OCI-LY3 (cell line): ENCODE data around the gene CCDC187.

ENCODE experiments used
- H2AFZ ChIP-seq: fragments of 200-600, 300-600 bp; shearing (Covaris generic); 2 replicates; pipeline ENCODE4 v1.6.0; 2014; ENCODE audit warnings: antibody characterized with exemption, low read depth, low read length
- H3K27ac ChIP-seq: fragments of 200-600, 300-600 bp; sonication (generic); 2 replicates; pipeline ENCODE4 v1.5.1; 2014; ENCODE audit warnings: mild to moderate bottlenecking, low read length, moderate library complexity, mixed read lengths
- H3K27me3 ChIP-seq: fragments of 200-600, 300-600 bp; sonication (generic); 2 replicates; pipeline ENCODE4 v1.6.1; 2014; ENCODE audit warnings: low read depth, low read length, mixed read lengths
- H3K36me3 ChIP-seq: fragments of 200-600, 300-600 bp; sonication (generic); replicated peaks from 2 replicates; pipeline ENCODE3; 2014; ENCODE audit warnings: low read depth, low read length, mixed read lengths
- H3K4me1 ChIP-seq: fragments of 300-600, 200-600 bp; sonication (generic); 2 replicates; pipeline ENCODE4 v1.6.1; 2014; ENCODE audit warnings: low read length, mixed read lengths
- H3K4me2 ChIP-seq: fragments of 200-600, 300-600 bp; sonication (generic); 2 replicates; pipeline ENCODE4 v1.6.1; 2014; ENCODE audit warnings: low read length, mixed read lengths
- H3K4me3 ChIP-seq: fragments of 300-600, 200-600 bp; sonication (generic); 2 replicates; pipeline ENCODE4 v1.5.1; 2014; ENCODE audit warnings: antibody characterized with exemption, mild to moderate bottlenecking, low read length, moderate library complexity
- H3K79me2 ChIP-seq: fragments of 300-600, 200-600 bp; shearing (Covaris generic); 2 replicates; pipeline ENCODE4 v1.6.1; 2014; ENCODE audit warnings: mild to moderate bottlenecking, low read length, mixed read lengths
- H3K9ac ChIP-seq: fragments of 300-600, 200-600 bp; shearing (Covaris generic); 2 replicates; pipeline ENCODE4 v1.6.0; 2014; ENCODE audit warnings: mild to moderate bottlenecking, low read length, moderate library complexity
- H3K9me3 ChIP-seq: fragments of 200-600, 300-600 bp; shearing (Covaris generic); 2 replicates; pipeline ENCODE4 v1.6.1; 2014; ENCODE audit warnings: low read length, mixed read lengths; ENCODE audit not compliant: insufficient read depth
- H4K20me1 ChIP-seq: fragments of 200-600, 300-600 bp; sonication (generic); 2 replicates; pipeline ENCODE4 v1.6.1; 2016; ENCODE audit warnings: low read length, mixed read lengths; ENCODE audit not compliant: insufficient read depth
- CTCF ChIP-seq: fragments of 200-600, 300-600 bp; sonication (generic); IDR thresholded peaks from 2 replicates; pipeline ENCODE4 v1.5.1; 2014; ENCODE audit warnings: antibody characterized with exemption, low read length, low read depth
- EZH2phosphoT487 ChIP-seq: fragments of 200-600 bp; shearing (Covaris generic); IDR thresholded peaks from 2 replicates; pipeline ENCODE4 v1.6.1; 2018; ENCODE audit warnings: antibody characterized with exemption, mixed run types, low read depth

Gene CCDC187

GRCh38 chr9:136332482-136332983 lies 28.6 kb upstream of the CCDC187 start:
- Histone ChIP-seq H4K20me1 (no peaks in the 10 kb centered on the region), H3K27ac (no peak overlapping the region), H2AFZ (no peak overlapping the region), H3K36me3 (no peaks in the 10 kb centered on the region), H3K9me3 (no peaks in the 10 kb centered on the region), H3K4me1 (peaks cover 16% of the 10 kb centered on the region; the same call in 1 of the 2 replicates), H3K9ac (no peak overlapping the region), H3K4me2 (no peak overlapping the region), H3K4me3 (no peak overlapping the region), H3K79me2 (no peaks in the 10 kb centered on the region), H3K27me3 (no peaks in the 10 kb centered on the region)
- no peak for TF ChIP-seq EZH2phosphoT487
- no peak for TF ChIP-seq CTCF

GRCh38 chr9:136331556-136332481 lies 27.9 kb upstream of the CCDC187 start:
- Histone ChIP-seq H3K27ac (no peak overlapping the region), H3K4me2 (no peak overlapping the region), H3K9ac (no peak overlapping the region), H3K4me3 (no peak overlapping the region), H3K27me3 (no peaks in the 10 kb centered on the region), H3K79me2 (no peaks in the 10 kb centered on the region), H3K9me3 (no peaks in the 10 kb centered on the region), H2AFZ (no peak overlapping the region), H4K20me1 (no peaks in the 10 kb centered on the region), H3K4me1 (peaks cover 18% of the 10 kb centered on the region; the same call in 1 of the 2 replicates), H3K36me3 (no peaks in the 10 kb centered on the region)
- TF ChIP-seq EZH2phosphoT487 (no peak), CTCF (no peak)

- no peak overlapping the region for H3K9ac ChIP-seq
- no peak overlapping the region for H3K4me2 ChIP-seq
- H3K79me2 ChIP-seq = no peaks in the 10 kb centered on the region
- peaks cover 25% of the 10 kb centered on the region; the same call in 1 of the 2 replicates for H3K4me1 ChIP-seq
- H3K27ac ChIP-seq = no peak overlapping the region
- H3K36me3 ChIP-seq = no peaks in the 10 kb centered on the region
- no peaks in the 10 kb centered on the region for H3K9me3 ChIP-seq
- TF ChIP-seq CTCF (no peak), EZH2phosphoT487 (no peak)
- H2AFZ ChIP-seq = no peak overlapping the region
- no peaks in the 10 kb centered on the region for H4K20me1 ChIP-seq
- no peak overlapping the region for H3K4me3 ChIP-seq
- no peaks in the 10 kb centered on the region for H3K27me3 ChIP-seq
These were observed 27.1 kb upstream of the CCDC187 start for GRCh38 chr9:136331030-136331429.

GRCh38 chr9:136330406-136330990 lies 26.6 kb upstream of the CCDC187 start:
- no peaks in the 10 kb centered on the region for H3K27me3 ChIP-seq
- no peak overlapping the region for H3K27ac ChIP-seq
- no peaks in the 10 kb centered on the region for H3K79me2 ChIP-seq
- no peak overlapping the region for H3K4me2 ChIP-seq
- no peaks in the 10 kb centered on the region for H3K9me3 ChIP-seq
- no peak overlapping the region for H2AFZ ChIP-seq
- no peaks in the 10 kb centered on the region for H4K20me1 ChIP-seq
- H3K36me3 ChIP-seq = no peaks in the 10 kb centered on the region
- H3K4me1 ChIP-seq = peaks cover 25% of the 10 kb centered on the region; the same call in 1 of the 2 replicates
- no peak for TF ChIP-seq EZH2phosphoT487
- TF ChIP-seq CTCF = no peak
- H3K4me3 ChIP-seq = no peak overlapping the region
- no peak overlapping the region for H3K9ac ChIP-seq
